Heart left ventricle (tissue), 13 donors: ENCODE measurements around the gene CHN2.

Experiments used
- CTCF ChIP-seq, 12 donors: fragments of 200-600 bp; sonication (generic) in 4 of 12; IDR thresholded peaks; one replicate each; pipeline versions ENCODE4 v1.5.0 to v1.8.0; 2018 to 2022; ENCODE audit warnings: antibody characterized with exemption in 12 of 12, mild to moderate bottlenecking in 5 of 12
- POLR2A ChIP-seq, 2 donors: fragments of 450-650 bp; IDR thresholded peaks; one replicate each; pipeline ENCODE4 v1.6.1; 2017; ENCODE audit warnings: antibody characterized with exemption in 2 of 2, mild to moderate bottlenecking in 2 of 2, moderate library complexity in 2 of 2
- donor health status: ischemic (EF 13 %, LVEDD 7.1; RV severe dilation, severe dysfunction).
- donor health status: DM: no; HTN: yes; CAD: no.
- donor health status: DM: no; HTN: no; CAD: no.
- donor health status: ischemic (EF 25% LVEDD 6.9; RV normal size, moderate dysfunction).
- donor health status: ischemic (EF 25% LVEDD 5.7; RV mildly dilated, moderate dysfunction).
- donor health status: ischemic (EF 35%, LVEDD 5.7; RV mildly dilated, moderate dysfunction).
- donor health status: nonischemic (EF 11% LVEDD 7.7; RV severe dilation, severe dysfunction).
- donor health status: DM: yes; HTN: yes; CAD: no.
- donor health status: PGD.
- donor health status: ischemic (EF 29% LVEDD 5.4; RV normal size, mild dysfunction).
- donor health status: nonischemic (EF 23%, LVEDD 6.1; RV moderate dilation, normal function).

- TF ChIP-seq CTCF (IDR thresholded peaks at IDR 0.05) (no peak), POLR2A (IDR thresholded peaks at IDR 0.05) (no peak)
These were observed 249.0 kb downstream of the CHN2 start for GRCh38 chr7:29443552-29443951.
